Omental fat pad (tissue), 4 donors: ENCODE results near the gene ANKDD1B. TPM values are rescaled to one million over a fixed set of nuclear protein-coding genes. Genes with fewer than 3 reads are reported as not detected.

ENCODE experiments used
- ATAC-seq: fragments of 150-250 bp; one replicate; pipeline ENCODE4 v1.9.1; 2016; ENCODE audit warnings: mild to moderate bottlenecking, moderate library complexity; ENCODE audit not compliant: low FRiP score
- DNase-seq: peaks from one replicate; pipeline ENCODE4 v3.0.0-alpha.2; 2019; ENCODE audit warnings: low spot score
- total RNA-seq, 4 donors: library from RNA; depleted of rRNA; stranded (reverse); fragments of >200 nt; gene quantifications; one replicate each; pipeline ENCODE4 v1.1.0, GENCODE V29; 2016
- TF ChIP-seq, protein P1 (sequence below), 3 donors: fragments of 450-650 bp; IDR thresholded peaks; one replicate each; pipeline ENCODE4 v1.5.1; 2016 to 2017; ENCODE audit warnings: antibody characterized with exemption in 3 of 3, mild to moderate bottlenecking in 3 of 3, moderate library complexity in 2 of 3

ANKDD1B gene
- total RNA-seq, 4 donors from 2014 or later, result 0.32 to 1.5 (median 0.60) TPM; not detected in 1

DNA sequence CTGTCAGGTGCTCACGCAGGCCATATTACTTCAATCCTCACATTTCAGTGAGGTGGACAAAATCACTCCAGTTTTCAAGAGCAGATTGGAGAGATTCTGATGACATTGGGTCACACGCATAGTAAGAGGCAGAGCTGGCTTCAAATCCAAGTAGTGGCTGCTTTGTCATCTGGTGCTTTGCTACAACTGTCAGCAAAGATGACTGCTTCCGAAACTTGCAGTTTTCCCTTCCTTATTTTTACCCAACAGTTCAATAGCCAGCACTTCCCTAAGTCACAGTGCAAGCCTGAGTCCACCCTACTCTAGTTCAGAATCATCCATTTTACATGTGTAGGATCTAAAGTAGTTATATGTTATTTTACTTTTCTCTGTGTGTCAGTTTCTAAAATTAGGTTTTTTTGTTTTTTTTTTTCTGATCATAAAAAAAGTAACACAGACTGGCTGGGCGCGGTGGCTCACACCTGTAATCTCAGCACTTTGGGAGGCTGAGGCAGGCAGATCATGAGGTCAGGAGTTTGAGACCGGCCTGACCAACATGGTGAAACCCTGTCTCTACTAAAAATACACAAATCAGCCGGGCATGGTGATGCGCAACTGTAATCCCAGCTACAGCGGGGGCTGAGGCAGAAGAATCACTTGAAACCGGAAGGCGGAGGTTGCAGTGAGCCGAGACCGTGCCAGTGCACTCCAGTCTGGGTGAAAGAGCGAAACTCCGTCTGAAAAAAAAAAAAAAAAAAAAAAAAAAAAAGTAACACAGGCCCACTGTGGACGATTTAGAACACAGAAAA lies 49.6 kb downstream of the ANKDD1B start:
- TF ChIP-seq, protein P1, sequence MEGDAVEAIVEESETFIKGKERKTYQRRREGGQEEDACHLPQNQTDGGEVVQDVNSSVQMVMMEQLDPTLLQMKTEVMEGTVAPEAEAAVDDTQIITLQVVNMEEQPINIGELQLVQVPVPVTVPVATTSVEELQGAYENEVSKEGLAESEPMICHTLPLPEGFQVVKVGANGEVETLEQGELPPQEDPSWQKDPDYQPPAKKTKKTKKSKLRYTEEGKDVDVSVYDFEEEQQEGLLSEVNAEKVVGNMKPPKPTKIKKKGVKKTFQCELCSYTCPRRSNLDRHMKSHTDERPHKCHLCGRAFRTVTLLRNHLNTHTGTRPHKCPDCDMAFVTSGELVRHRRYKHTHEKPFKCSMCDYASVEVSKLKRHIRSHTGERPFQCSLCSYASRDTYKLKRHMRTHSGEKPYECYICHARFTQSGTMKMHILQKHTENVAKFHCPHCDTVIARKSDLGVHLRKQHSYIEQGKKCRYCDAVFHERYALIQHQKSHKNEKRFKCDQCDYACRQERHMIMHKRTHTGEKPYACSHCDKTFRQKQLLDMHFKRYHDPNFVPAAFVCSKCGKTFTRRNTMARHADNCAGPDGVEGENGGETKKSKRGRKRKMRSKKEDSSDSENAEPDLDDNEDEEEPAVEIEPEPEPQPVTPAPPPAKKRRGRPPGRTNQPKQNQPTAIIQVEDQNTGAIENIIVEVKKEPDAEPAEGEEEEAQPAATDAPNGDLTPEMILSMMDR (IDR thresholded peaks at IDR 0.05), result no peak
- no peak for ATAC-seq

DNA sequence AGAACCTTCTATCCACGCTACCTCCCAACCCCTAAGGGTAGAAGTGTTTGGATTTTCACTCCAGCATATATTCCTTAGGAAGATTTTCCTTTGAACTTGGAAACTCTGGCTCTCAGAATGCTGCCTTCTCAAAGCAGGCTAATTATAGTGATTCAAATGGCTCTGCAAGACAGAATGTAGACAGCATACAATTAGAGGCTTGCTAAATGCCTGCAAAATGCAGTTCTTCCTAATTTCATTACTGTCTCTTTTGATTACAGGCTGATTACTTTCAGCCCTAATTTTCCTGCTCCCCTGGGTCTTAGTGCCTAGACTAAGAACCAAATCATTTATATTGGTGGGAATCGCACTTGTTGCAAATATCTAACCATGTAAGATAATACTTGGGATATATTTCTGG lies 50.8 kb downstream of the ANKDD1B start:
- DNase-seq (no peak), ATAC-seq (no peak)
- TF ChIP-seq, protein P1 (IDR thresholded peaks at IDR 0.05), result no peak

More for the DNA sequence above, 49.6 kb downstream of the ANKDD1B start:
- no peak for DNase-seq

DNA sequence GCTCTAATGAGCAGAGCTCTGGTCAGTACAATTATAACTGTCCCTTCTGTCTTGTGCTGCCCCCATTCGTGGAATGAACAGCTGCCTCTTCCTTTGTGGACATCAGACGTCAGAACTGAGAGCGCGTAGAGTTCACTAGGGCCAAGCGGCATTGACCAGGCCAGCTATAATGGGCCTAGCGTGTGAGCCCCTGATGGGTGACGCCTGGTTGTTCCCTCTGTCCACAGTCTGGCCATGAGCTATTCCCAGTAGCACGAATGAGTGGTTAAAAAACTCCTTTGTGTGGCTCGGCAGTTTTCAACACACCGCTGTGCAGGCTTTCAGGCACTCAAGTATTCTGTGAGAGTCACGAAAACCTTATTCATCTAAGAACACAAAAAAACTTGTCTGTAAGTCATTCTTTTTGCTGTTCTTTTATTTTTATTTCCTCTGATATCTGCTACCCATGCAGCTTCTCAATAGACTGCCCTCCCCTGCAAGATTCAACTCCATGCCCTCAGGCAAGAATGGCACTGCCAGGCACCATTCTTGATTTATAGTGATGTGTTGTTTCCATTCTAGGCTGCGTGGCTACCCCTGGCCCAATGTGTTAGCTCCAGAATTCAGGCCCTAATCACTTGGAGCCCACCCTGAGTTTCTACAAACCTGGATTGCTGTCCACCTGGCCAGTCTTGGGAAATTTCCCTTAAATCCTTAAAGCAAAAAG lies 52.5 kb downstream of the ANKDD1B start:
- TF ChIP-seq, protein P1 (IDR thresholded peaks at IDR 0.05), result no peak
- ATAC-seq (no peak), DNase-seq (no peak)

DNA sequence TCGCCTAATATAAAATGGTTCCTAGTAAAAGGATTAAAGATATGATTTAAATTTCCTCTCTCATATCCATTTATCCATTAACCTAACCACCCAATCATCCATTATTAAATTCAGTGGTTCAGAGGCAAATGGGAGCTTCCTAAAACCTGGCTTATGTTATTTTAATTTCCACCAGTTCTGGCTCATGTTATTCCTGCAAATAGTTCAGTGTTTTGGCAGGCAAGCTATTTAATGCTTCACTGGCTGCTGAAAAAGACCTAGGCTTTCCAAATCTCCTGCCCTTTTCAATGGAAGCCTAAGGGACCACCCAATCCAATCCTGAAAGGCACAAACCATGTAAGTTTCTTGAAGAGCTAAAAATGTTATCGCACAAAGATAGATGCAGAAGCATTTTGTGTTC lies 53.7 kb downstream of the ANKDD1B start:
- ATAC-seq (no peak), DNase-seq (no peak)
- TF ChIP-seq, protein P1 (IDR thresholded peaks at IDR 0.05), result no peak

DNA sequence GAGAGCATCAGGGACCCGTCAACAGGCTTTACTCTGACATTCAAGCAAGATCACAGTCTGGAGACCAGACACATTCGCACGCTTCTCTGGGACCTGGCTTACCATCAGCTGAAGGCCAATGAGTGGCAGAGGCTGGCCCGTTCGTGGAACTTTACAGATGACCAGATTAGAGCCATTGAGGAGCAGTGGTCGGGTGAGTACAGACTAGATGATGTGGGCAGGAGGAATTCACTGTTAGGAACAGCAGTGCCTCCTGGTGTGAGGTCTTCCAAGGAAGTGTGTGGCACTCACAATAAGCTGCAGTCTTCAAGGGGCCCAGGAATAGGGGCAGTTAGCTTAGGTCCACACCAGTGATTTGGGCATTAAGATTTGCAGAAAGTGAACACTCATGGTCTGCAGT lies 55.5 kb downstream of the ANKDD1B start:
- TF ChIP-seq, protein P1 (IDR thresholded peaks at IDR 0.05), result no peak
- no peak for ATAC-seq
- DNase-seq, result no peak

DNA sequence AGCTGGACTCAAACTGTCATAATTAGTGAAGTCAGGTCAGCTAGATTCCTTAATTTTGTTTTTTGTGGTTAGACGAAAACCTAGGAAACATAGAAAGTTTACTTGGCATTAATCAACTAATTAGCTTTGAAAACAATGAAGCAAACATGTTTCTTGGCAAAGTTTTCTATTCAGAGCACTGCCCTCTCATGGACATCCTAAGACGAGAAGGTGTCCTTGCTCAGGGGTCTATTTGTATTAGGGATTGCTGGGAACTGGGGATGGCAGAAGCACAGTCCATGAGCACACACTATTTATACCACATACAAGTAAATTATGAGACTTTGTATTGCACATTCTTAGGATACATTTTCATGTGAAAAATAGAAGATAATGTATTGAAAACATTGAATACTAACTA lies 56.3 kb downstream of the ANKDD1B start:
- ATAC-seq (no peak), DNase-seq (no peak)

More for the DNA sequence above, 56.3 kb downstream of the ANKDD1B start:
- TF ChIP-seq, protein P1 (IDR thresholded peaks at IDR 0.05), result no peak
